Right renal cortex interstitium (tissue), 3 donors: ENCODE data around the gene HNF1B. TPM values are rescaled to one million over a fixed set of nuclear protein-coding genes. Genes with fewer than 3 reads are reported as not detected.

Experiments
- polyA plus RNA-seq, 3 donors: library from polyadenylated mRNA; unstranded; fragments of 120-200 nt; gene quantifications; one replicate each; pipeline ENCODE4 v1.2.1, GENCODE V29; 2013; ENCODE audit not compliant: insufficient read length in 3 of 3

The HNF1B gene
- polyA plus RNA-seq, 3 donors: 110 to 113 (median 112) TPM

Other genes starting within 250 kb of the HNF1B start
- 10 to 100 TPM; 39.5 to 43.4 (median 42.0) TPM for gene SYNRG, start 135.6 kb downstream of the HNF1B start, polyA plus RNA-seq
- gene DDX52, start 101.6 kb downstream of the HNF1B start, polyA plus RNA-seq: 10 to 100 TPM; 40.1 to 43.7 (median 42.0) TPM
- gene TBC1D3K, start 179.4 kb upstream of the HNF1B start, polyA plus RNA-seq: 1 to 10 TPM in 1 of 3 donors, not detected in 2; 1.7 TPM
- 10 to 100 TPM in 2 of 3 donors, 1 to 10 TPM in 1; 9.6 to 14.4 (median 11.6) TPM for gene TBC1D3L, start 244.0 kb upstream of the HNF1B start, polyA plus RNA-seq